BE2C (cell line): ENCODE results near the gene CRHR1.
A peak's percentile ranks its signal among the peaks of the same experiment; 100 is the strongest.

Experiments used
- DNase-seq: peaks from one replicate; pipeline ENCODE4 v3.0.0-alpha.2; 2020
- H3K27me3 ChIP-seq: fragments of 250-450 bp; sonication (Bioruptor Pico); 2 replicates; pipeline ENCODE4 v1.5.1; 2020; ENCODE audit warnings: mild to moderate bottlenecking
- H3K36me3 ChIP-seq: fragments of 250-450 bp; sonication (Bioruptor Pico); 2 replicates; pipeline ENCODE4 v1.5.1; 2020; ENCODE audit warnings: mild to moderate bottlenecking
- H3K4me1 ChIP-seq: fragments of 250-450 bp; sonication (Bioruptor Pico); 2 replicates; pipeline ENCODE4 v1.5.1; 2020
- H3K4me3 ChIP-seq: 2 replicates; pipeline ENCODE4 v1.5.1; 2011; ENCODE audit warnings: low read depth, low read length
- H3K9me3 ChIP-seq: fragments of 250-450 bp; sonication (Bioruptor Pico); 2 replicates; pipeline ENCODE4 v1.5.1; 2020
- TF ChIP-seq, protein P1 (sequence below): IDR thresholded peaks from 2 replicates; pipeline ENCODE4 v1.5.1; 2012; ENCODE audit warnings: mild to moderate bottlenecking, low read depth, low read length

Gene CRHR1

DNA sequence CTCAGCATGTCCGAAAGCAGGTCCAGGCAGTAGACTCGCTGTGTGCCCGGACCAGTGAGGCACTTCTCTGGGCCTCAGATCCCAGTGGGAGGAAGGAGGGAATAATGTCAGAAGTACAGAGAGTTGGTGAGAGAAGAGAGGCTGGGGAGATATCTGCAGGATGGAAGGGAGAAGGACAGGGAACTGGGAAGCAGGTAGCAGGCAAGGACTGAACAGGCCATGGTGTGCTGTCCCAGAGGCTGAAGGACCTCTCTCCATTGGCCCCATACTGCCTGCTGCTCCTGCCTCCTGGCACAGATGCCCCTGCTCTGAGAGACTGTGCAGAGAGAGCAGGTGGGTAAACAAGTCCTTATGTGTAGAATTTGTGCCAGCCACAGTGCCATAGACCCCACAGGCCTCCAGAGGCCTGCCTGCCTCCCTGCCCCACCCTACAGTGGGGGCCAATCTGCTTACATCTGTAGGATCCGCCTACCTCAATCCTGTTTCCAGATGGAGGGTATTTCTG is 34.2 kb upstream of the CRHR1 start:
- H3K4me3 ChIP-seq, result no peak overlapping the region
- no peaks in the 10 kb centered on the region for H3K9me3 ChIP-seq
- no peak for DNase-seq
- H3K36me3 ChIP-seq, result no peaks in the 10 kb centered on the region
- no peaks in the 10 kb centered on the region for H3K4me1 ChIP-seq
- H3K27me3 ChIP-seq, result 0 out of 2 replicates have a peak, but pooled peaks cover 5% of the 10 kb centered on the region
- TF ChIP-seq, protein P1, sequence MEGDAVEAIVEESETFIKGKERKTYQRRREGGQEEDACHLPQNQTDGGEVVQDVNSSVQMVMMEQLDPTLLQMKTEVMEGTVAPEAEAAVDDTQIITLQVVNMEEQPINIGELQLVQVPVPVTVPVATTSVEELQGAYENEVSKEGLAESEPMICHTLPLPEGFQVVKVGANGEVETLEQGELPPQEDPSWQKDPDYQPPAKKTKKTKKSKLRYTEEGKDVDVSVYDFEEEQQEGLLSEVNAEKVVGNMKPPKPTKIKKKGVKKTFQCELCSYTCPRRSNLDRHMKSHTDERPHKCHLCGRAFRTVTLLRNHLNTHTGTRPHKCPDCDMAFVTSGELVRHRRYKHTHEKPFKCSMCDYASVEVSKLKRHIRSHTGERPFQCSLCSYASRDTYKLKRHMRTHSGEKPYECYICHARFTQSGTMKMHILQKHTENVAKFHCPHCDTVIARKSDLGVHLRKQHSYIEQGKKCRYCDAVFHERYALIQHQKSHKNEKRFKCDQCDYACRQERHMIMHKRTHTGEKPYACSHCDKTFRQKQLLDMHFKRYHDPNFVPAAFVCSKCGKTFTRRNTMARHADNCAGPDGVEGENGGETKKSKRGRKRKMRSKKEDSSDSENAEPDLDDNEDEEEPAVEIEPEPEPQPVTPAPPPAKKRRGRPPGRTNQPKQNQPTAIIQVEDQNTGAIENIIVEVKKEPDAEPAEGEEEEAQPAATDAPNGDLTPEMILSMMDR, result no peak

DNA sequence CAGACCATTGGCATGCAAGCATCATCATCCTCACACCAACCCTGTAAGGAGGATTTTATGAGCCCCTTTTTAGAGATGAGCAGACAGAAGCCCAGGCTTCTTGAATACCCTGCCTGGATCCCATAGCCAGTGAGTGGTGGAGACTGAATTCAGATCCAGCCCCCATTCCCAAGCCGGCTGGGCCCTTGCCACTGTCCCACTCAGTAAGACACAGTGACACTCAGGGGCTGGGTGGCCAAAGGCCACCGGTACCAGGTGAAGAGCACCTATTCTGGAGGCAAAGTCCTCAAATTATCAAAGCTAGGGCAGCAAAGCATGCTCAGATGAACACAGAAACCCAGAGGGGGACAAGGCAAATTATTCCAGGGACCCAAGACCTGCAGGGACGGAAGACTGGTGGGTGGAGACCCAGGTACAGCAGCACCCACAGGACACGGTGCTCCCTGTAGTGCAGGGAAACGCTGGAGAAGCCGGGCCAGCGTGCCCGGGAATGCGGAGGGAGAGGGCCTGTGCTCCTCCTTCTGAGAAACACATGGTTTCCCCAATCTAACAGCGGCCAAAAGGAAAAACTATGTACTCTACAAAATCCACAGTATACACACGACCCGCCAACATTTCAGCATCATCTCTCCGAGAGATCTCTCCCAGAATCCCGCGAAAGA is 33.2 kb upstream of the CRHR1 start:
- DNase-seq, result no peak
- H3K4me1 ChIP-seq, result no peaks in the 10 kb centered on the region; the same call in 1 of the 2 replicates
- H3K36me3 ChIP-seq, result no peaks in the 10 kb centered on the region
- H3K4me3 ChIP-seq, result no peak overlapping the region
- 0 out of 2 replicates have a peak, but pooled peaks cover 4% of the 10 kb centered on the region for H3K27me3 ChIP-seq
- TF ChIP-seq, protein P1, result no peak
- no peaks in the 10 kb centered on the region for H3K9me3 ChIP-seq

DNA sequence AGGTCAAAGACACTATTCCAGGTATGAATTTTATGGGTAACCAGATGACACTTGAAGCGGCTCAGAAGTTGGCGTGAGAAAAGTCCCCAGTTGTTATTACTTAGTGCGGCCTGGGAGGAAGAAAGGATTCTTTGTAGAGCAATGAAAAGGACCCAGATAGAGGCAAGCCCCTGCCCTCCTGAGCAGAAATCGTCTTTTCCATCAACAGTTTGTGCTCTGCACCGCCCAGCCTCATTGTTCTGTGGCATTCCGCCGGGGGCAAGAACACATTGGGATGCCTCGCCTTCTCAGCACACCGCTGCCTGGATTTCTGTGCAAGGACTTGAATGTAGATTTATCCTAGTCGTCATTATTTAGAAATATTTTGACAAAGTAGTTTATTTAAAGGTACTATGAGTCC is 32.7 kb upstream of the CRHR1 start:
- Histone ChIP-seq H3K27me3 (no peaks in the 10 kb centered on the region), H3K4me1 (no peaks in the 10 kb centered on the region; the same call in 1 of the 2 replicates), H3K4me3 (no peak overlapping the region), H3K36me3 (no peaks in the 10 kb centered on the region), H3K9me3 (no peaks in the 10 kb centered on the region)
- no peak for DNase-seq
- TF ChIP-seq, protein P1, result no peak

DNA sequence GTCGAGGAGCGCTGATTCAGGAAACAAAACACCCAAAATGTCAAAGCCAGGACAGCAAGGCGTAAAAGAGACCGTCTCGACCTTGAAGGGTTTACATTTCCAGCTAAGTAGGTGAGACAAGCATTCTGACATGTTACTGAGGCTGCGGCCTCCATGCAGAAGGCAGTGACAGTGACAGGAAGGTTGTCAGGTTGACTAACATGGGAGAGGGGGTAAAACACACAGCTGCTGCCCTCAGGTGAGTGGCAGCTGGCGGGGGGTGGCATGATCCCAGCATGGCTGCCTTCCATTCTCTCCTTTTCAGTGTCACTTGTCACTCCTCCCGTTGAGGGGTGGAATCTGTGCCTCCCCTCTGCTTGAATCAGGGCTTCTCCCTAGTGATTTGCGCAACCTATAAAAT is 31.9 kb upstream of the CRHR1 start:
- TF ChIP-seq, protein P1, result no peak
- Histone ChIP-seq H3K9me3 (no peaks in the 10 kb centered on the region), H3K27me3 (no peaks in the 10 kb centered on the region), H3K36me3 (no peaks in the 10 kb centered on the region), H3K4me3 (no peak overlapping the region), H3K4me1 (no peaks in the 10 kb centered on the region; the same call in 1 of the 2 replicates)
- no peak for DNase-seq

DNA sequence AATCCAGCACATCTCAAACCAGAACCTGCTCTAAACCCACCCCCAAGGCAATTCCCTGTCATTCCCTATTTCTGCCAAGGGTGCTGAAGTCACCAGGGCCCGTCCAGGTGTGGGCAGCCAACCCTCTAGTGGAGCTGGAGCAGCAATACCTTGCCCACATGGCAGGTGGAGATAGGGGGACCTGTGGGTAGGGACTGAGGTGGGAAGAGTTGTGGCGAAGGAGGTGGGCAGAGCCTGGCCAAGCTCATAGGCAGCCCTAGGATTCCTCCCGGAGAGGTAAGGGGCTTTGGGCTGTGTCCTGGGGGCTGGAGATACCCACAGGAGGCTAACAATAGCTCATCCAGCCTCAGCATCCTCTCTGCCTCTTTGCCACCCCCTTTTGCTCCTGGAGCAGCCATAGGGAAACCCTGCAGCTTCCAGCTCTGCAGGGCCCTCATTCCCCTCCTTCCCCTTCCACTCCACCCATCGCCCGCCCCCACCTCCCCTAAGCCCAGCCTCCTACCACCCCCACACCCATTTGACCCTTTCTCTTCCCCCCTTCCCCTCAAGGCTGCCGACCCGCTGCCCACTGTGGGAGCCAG is 30.4 kb upstream of the CRHR1 start:
- TF ChIP-seq, protein P1, result no peak
- H3K27me3 ChIP-seq, result no peaks in the 10 kb centered on the region
- DNase-seq, result no peak

DNA sequence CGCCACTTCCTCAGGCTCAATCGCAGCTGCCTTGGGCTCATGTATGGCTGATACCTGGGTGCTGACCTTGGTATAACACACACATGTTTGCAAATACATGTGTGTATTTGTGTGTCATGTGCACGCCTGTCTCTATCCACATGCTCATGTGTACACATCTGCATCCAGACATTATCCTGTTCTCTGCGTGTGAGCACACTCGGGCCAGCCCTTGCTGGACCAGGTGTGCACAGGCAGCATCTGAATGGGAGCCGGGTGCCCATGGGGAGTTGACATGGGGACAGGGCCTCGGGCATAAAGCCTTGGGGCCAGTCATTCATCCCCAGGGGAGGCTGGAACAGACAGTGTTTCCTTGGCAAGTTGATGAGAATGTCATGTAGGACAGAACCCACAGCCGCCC is 29.1 kb upstream of the CRHR1 start:
- no peak overlapping the region for H3K4me3 ChIP-seq
- H3K4me1 ChIP-seq, result no peaks in the 10 kb centered on the region; the same call in 1 of the 2 replicates
- H3K27me3 ChIP-seq, result no peaks in the 10 kb centered on the region
- no peaks in the 10 kb centered on the region for H3K9me3 ChIP-seq
- TF ChIP-seq, protein P1, result no peak
- H3K36me3 ChIP-seq, result no peaks in the 10 kb centered on the region
- peak; percentile 33 for DNase-seq

More for the DNA sequence above, 30.4 kb upstream of the CRHR1 start:
- H3K4me3 ChIP-seq, result no peak overlapping the region
- no peaks in the 10 kb centered on the region for H3K9me3 ChIP-seq
- no peaks in the 10 kb centered on the region for H3K36me3 ChIP-seq
- no peaks in the 10 kb centered on the region; the same call in 1 of the 2 replicates for H3K4me1 ChIP-seq
